Cardiac septum (tissue), 1 donor: ENCODE results near the gene AQP6. TPM values are rescaled to one million over a fixed set of nuclear protein-coding genes. Genes with fewer than 3 reads are reported as not detected.

Experiments
- DNase-seq: peaks from one replicate; pipeline ENCODE4 v3.0.0-alpha.2; 2020; ENCODE audit warnings: low spot score
- intact Hi-C: fragments of 100-400 bp; cut with DNase I; formaldehyde crosslinking; loops from one replicate; pipeline ENCODE4 v1.14.0; 2022
- total RNA-seq: library from RNA; stranded (reverse); fragmentation: NEBNext Ultra II Directional; extraction: Animal tissue kit (Norgen Biotek cat#: 25700); gene quantifications from one replicate; pipeline ENCODE4 v1.2.1, GENCODE V29; 2021
- donor health status: DM: no; HTN: no; CAD: no.

AQP6 gene
- total RNA-seq, 1 donor from 2014 or later, result not detected

GRCh38 chr12:49953151-49953550 is 19.6 kb upstream of the AQP6 start:
- intact Hi-C loops, result no loop called here
- no peak for DNase-seq

- intact Hi-C loops, result no loop called here
- no peak for DNase-seq
These were observed 18.5 kb upstream of the AQP6 start for GRCh38 chr12:49953961-49954846.

- intact Hi-C loops, result no loop called here
These were observed 17.6 kb upstream of the AQP6 start for GRCh38 chr12:49954863-49955830.

DNA sequence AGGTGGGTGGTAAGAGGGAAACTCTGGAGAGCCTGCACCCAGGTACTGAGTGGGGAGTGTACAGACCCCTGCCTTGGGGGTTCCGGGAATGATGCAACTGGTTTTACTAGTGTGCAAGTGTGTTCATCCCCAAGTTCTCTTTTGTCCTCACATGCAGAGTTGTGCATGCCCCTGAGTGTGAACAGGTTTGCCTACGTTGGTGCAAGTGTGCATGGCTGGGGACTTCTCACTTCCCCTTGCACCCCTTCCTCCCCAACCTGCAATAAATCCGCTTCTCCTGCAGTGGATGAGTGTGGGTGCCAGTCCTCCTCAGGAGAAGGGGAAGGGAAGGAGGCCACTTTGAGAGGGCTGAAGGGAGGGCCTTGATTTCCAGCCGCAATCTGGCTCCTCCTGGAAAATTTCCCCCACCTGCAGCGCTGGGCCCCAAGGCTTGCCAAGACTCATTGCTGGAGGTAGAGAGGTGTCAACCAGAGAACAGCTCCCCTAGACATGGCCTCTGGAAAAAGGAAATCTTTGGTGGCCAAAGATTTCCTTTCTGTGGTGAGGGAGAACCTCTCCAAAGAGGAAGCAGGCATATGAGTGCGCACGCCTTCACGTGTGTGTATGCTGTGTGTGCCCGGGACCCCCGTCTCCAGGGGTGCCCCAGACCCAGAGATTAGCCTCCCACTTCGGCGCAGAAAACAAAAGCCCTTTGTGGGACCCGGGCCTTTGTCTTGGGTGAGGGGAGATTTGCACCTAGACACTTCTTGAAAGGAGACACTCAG is 16.7 kb upstream of the AQP6 start:
- intact Hi-C loops, result no loop called here
- no peak for DNase-seq

More at GRCh38 chr12:49954863-49955830, 17.6 kb upstream of the AQP6 start:
- no peak for DNase-seq

DNA sequence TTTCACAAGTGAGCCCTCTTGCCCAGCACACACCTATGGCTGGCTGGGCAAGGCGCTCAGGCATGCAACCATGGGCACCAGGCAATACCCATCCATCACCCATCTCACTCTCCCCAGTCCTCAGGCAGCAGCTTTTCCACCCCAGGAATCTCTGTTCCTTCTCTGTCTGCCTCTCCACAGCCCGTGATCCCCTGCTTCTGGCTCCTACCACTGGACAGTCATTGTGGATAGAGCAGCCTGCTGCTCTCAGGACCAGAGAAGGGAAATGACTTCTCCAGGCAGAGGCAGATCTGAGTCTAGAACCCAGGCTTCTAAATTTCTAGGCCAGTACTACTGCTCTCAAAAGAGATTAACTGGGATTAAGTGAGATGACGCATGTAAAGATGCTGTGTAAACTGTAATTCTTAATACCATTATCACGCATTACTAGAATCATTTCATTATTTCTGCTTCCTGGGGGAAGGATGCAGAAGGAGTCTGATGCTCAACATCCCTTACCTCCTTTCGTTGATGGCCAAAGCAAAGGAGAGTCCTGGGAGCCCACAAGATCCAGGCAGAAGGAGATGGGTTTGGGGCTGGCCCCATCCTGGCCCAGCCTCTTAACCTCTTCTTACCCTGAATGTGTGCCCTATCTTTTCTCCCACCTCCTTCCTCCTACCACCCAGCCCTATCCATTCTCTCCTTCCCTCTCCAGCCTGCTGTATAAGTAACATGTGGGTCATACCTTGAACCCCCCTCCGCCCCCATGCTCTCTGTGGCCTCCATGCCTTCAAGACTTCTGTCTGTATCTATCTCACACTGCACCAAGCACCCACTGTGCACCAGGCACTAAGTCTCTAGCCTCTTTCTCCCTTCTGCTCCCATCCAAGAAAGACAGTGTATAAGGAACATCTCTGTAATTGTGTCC is 15.8 kb upstream of the AQP6 start:
- intact Hi-C loops, result no loop called here
- no peak for DNase-seq

DNA sequence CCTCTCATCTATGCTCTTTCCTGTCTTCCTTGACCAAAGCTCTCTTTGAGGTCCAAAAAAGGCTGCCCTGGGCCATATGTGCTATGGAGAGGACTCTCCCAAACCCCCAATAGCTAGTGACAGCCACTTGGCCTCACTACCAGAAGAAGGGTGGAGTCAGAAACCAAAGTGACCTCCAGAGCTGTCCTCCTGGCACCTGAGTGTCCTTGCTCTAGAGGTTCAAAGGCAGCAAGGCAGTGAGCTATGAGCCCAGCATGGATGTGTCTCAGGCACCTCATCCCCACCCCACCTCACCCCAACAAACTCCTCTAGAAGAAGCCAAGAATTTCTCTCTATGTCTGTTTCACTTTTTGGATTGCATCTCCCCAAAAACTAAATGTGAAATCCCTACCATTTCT is 15.2 kb upstream of the AQP6 start:
- intact Hi-C loops, result no loop called here
- no peak for DNase-seq

DNA sequence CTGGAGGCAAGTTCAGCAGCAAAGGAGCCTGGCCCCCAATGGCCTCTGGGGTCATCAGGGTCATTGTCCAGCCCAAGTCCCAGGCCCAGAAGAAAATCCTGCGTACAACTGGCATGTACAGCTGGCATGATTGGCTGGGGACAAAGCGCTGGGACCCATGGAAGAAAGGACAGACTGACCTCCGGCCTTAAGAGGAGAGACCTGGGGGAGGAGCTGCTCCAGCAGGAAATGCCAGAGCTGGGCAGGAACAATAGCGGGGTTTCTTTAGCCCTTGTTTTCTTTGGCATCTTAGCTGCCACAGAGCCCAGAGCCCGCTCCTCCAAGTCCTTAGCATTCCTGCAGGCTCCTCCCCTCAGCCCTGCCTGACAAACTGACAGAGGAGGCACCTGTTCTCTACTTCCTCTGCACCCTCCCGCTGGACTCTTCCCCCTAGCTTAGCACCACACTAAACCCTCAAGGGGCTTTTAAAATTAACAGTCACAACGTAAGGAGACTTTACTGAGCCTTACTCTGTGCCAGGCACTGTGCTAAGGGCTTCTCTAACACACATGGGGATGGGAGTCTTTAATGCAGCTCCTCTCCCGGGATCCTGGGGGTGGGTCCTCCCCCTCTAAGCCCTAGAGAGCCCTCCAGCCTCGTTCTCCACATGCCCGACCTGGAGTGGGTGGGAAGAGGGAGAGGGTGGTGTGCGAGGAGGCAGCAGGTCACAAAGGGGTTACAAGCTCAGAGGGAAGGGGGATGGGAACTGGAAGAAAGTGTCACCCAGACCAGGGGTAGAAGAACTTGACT is 12.9 kb upstream of the AQP6 start:
- intact Hi-C loops, result loop anchor here (10.0 kb wide), 1 partner anchor 185 kb away; no protein-coding TSS in a partner anchor
- DNase-seq, result no peak

DNA sequence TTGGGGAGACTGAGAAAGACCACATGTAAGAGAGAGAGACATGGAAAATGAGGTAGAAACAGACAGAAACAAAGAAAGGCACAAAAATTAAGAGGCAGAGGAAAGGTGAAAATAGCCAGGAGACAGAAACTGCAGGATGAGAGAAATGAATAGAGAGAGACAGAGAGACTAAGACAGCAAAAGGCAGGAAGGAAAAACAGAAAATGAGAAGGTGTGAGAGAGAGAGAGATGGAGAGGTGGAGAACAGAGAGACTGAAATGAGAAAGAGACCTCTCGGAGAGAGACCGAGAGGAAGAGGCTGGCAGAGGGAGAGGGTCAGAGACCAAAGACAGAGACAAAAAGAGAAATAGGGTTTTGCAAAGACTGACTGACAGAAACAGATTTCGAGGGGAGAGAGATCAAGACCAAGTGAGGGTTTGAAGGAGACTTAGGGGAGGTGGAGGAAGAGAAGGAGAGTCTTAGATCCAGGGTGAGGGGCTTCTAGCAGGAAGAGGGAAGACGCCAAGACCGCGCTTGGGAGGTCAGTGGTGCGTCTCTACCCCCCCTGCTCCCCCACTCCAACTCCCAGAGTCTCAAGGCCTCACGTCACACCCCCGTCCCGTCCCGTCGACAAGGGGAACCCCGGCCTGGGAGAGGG is 12.2 kb upstream of the AQP6 start:
- DNase-seq, result no peak
- intact Hi-C loops, result loop anchor here (10.0 kb wide), 1 partner anchor 186 kb away; no protein-coding TSS in a partner anchor

GRCh38 chr12:49961111-49961922 is 11.4 kb upstream of the AQP6 start, which contains the start of gene AQP5:
Gene AQP5 (plus strand): TSS chr12:49961872. CDS start chr12:49962018, 146 bp downstream.
- intact Hi-C loops, result loop anchor here (10.0 kb wide), 1 partner anchor 187 kb away; no protein-coding TSS in a partner anchor
- DNase-seq, result no peak

GRCh38 chr12:49961993-49962764 is 10.6 kb upstream of the AQP6 start:
- intact Hi-C loops, result loop anchor here (2.0 to 10.0 kb wide), 2 partner anchors 93 to 187 kb away; no protein-coding TSS in a partner anchor
- DNase-seq, result no peak

DNA sequence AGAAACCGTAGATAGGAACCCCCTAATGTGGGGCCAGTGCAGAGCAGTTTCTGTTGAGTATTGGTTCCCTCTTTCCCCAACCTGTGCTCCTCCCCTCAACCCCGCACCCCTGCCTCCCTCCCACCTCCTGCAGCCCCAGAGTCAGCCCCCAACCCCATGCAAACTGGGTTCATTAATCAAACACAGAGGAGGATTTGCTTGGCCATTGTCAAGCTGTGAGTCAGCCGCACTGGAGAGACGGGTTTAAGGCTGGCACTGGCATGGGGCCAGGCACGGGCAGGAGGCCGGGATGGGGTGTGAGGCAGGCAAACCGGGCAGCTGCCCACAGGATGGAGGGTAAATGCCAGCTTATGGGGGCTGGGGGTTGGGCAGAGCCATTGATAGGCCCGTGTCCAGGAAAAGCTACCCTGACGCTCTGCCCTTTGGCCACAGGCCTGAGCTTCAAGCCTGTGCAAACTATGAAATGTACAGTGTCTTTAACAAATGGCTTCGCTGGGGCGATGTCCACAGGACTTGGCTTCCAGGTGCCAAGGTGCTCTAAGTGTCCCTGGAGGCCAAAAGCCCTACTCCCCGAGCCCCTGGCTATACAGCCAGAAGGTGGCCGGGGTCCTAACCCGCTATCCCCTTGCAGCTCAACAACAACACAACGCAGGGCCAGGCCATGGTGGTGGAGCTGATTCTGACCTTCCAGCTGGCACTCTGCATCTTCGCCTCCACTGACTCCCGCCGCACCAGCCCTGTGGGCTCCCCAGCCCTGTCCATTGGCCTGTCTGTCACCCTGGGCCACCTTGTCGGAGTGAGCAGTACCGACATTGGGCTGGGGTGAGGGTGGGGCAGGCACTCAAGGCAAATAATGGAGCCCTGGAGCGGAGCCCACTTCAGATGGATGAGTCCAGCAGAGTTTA is 9.6 kb upstream of the AQP6 start:
- peak; percentile 84 for DNase-seq
- intact Hi-C loops, result loop anchor here (2.0 to 10.0 kb wide), 2 partner anchors 94 to 188 kb away; no protein-coding TSS in a partner anchor

- intact Hi-C loops, result loop anchor here (2.0 to 10.0 kb wide), 2 partner anchors 95 to 189 kb away; no protein-coding TSS in a partner anchor
- no peak for DNase-seq
These were observed 8.6 kb upstream of the AQP6 start for GRCh38 chr12:49963976-49964815.
